ENCODE results near the gene TMEM269. TPM values are rescaled to one million over a fixed set of nuclear protein-coding genes. Genes with fewer than 3 reads are reported as not detected.

Gene TMEM269
- total RNA-seq, 1 donor from 2014 or later = 0.08 TPM

DNA sequence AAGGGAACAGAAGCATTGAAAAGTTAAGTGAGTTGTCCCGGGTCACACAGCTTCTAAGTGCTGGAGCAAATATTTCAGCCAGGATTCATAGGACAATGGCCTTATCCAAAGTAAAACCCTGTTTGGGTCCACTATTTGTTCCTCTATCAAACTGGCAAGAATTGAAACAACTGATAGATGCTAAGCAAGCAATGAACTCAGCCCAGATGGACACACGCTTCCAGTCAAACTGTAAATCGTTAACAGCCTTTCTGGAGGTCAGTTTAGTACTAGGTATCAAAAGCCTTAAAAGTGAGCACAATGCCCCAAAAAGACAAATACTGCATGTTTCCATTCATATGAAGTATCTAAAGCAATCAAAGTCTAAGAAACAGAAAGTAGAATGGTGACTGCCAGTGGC lies 33.2 kb downstream of the TMEM269 start:
- DNase-seq (ENCODE audit: low spot score) (peak; percentile 67), ATAC-seq (peak; percentile 55)

DNA sequence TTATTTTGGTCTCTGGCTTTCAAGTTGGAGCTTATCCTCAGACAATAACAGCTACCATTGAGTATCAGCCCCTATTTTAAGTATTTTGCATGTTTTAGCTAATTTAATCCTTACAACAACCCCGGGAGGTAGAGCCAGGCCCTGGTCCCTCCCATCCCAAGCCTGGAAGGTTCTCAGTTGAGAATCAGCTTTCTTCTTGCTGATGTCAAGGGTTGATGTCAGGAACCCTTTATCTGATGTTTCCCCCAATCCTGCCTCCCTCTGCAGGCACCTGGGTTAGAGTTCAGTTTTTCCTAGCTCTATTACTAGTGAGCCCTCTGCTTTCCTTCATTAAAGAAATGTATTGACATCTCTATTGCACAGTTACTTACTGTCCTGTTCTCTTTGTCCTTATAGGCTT lies 36.0 kb downstream of the TMEM269 start:
- ATAC-seq = no peak
- DNase-seq (ENCODE audit: low spot score) = no peak

DNA sequence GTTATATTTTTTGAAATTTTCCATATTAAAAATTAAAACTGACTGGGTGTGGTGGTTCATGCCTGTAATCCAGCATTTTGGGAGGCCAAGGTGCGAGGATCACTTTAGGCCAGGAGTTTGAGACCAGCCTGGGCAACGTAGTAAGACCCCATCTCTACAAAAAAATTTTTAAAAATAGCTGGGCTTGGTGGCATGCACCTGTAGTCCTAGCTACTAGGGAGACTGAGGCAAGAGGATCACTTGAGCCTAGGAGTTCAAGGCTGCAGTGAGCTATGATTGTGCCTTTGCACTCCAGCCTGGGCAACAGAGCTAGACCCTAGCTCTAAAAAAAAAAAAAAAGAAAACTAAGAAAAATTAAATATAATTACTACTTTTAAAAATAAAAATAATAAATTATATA lies 36.9 kb downstream of the TMEM269 start:
- DNase-seq (ENCODE audit: low spot score) (no peak), ATAC-seq (no peak)

DNA sequence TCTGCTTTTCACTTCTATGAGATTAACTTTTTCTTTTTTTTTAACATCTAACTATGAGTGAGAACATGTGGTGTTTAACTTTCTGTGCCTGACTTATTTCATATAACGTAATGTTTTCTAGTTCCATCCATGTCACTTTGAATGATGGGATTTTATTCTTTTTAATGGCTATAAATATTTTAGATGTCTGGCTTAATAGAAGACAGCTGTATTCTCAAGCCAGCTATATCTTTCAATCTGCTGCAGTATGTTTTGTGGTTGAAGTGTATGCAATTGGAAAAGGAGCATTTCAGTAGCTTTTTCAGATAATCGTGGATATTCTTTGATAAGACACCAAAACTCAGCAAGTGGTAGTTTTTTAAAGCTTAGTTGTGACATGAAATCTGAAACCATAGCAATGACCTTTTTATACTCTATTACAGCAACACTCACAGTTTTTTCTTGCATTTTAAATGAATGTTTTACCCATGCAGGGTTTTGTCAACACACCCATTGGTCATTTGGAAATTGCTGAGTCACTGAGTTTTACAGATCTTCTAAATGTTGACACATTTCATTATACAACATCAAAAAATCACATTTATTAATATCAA lies 38.1 kb downstream of the TMEM269 start:
- DNase-seq (ENCODE audit: low spot score) = no peak
- ATAC-seq = peak; percentile 58

DNA sequence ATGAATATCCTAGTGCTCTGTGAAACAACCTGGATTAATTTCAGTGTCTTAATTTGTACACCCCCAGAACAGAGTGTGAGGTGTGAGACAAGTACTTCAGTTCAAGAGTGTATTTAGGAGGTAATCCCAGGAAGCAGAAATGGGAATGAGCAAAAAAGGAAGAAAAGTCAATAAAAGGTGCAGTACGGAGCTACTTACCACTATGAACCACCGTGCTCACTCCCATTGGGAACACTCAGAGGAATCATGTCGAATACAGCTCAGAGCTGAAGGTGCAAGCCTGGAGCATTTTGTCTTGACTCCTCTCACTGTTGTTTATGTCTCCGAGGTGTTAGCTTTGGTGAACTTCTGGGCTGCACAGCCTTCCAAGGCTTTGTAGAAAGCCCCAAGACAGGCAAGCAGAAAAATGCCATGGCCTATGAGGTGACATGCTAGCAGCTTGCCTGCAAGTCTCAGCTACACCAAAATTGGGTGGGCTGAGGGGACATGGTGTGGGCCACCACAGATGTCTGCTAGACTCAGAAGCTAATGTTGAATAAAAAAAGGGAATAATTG lies 39.8 kb downstream of the TMEM269 start:
- DNase-seq (ENCODE audit: low spot score) = no peak
- ATAC-seq = no peak

DNA sequence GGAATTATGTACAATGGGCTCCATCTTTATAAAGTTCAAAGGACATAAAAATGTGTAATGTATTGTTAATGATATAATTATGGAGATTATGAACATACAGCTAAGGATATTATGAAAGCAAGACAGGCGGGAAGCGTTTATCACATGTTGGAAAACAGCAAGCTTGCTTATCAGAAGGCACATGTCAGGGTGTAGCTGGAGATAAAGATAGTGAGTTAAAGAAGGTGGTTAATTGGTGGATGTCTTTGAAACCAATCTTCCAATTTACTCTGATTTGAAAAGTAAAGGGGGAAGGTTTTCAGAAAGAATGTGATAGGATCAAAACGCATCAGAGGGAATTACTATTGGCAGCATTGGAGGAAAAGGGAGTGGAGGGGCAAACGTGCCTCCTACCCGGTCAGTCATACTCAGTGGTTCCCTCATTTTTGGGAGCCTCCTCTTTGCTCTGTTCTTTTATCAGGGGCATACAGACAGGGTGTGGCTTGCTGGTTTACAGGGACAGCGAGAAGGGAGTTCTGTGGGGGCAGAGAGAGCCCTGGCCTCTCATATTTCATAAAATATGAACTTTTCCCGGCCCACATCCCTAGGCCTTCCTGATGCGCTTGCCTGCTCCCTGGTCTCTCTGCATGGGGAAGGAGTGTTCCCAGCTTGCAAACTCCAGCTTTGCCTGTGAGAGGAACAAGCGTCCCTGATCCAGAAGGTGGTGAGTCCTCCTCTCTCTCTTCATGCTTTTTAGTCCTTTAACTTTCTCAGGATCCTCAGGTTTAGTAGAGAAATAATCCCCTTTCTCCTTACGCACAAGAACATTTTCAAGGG lies 40.5 kb downstream of the TMEM269 start:
- no peak for DNase-seq (ENCODE audit: low spot score)
- no peak for ATAC-seq

DNA sequence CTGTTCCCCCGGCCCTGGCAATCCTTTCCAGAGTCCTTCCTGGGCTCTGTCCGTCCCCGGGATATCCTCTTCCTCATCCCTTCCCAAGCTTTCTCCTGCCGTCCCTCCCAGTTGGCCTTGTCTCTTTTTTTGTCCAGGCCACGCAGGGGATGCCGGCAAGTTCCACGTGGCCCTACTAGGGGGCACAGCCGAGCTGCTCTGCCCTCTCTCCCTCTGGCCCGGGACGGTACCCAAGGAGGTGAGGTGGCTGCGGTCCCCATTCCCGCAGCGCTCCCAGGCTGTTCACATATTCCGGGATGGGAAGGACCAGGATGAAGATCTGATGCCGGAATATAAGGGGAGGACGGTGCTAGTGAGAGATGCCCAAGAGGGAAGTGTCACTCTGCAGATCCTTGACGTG lies 45.8 kb downstream of the TMEM269 start:
- no peak for DNase-seq (ENCODE audit: low spot score)
- no peak for ATAC-seq

DNA sequence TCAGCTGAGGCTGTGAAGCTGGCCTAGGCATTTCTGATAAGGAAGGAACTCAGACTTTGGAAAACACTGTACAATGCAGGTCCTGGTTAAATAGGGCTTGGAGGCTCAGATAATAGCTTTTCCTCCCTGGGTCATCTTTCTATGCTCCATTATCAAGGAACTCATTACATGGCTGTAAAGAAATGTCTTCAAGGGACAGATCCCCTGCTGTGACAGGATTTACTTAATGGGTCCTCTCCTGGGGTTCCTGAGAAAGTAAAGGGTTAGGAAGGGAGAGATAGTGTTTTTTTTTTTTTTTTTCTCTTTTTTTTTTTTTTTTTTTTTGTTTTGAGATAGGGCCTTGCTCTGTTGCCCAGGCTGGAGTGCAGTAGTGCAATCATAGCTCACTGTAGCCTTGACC lies 46.5 kb downstream of the TMEM269 start:
- DNase-seq (ENCODE audit: low spot score) (no peak), ATAC-seq (no peak)

DNA sequence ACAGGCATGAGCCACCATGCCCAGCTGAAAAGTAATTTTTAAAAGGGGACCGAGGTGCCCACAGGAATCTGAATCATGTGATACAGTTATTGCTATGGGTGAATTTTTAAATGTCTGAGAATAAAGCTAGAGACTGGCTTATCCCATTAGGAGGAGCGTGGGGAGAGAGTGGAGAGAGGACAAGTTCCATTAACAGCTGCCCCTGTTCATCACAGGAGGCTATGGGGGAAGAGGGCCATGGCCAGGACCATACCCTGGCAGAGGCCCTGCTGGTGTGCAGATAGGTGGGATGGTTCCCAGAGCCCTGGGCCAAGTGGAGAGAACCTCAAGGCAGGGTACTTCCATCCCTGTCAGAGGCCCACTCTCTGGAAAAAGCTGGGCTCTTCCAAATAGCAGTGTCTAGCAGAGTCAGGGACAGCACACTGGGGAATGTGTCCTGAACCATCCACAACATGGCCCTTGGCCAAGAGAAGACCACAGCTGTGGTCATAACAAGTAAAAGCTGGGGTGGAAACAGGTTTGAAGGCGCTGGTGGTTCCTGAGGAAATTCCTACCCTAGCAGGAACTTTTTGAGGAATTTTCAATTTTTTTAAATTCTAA lies 48.0 kb downstream of the TMEM269 start:
- ATAC-seq (no peak), DNase-seq (ENCODE audit: low spot score) (no peak)

DNA sequence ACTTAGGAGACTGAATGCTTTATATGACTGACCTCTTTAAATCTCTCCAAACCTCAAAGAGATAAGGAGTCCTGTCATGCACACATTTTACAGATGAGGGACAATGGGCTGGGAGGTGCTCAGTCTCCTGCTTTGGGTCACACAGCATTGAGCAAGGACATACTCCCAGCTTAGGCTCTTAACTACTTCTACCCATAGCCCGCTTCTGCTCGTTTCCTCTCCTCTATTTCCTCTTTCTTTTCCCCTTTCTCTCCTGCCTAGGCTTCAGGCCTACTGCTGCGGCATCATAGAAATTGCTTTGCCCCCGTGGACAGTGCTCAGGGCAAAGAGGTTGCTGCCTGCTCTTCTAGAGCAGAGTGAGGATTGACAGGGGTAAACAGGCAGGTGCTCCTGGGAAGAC lies 49.2 kb downstream of the TMEM269 start:
- ATAC-seq (no peak), DNase-seq (ENCODE audit: low spot score) (no peak)

DNA sequence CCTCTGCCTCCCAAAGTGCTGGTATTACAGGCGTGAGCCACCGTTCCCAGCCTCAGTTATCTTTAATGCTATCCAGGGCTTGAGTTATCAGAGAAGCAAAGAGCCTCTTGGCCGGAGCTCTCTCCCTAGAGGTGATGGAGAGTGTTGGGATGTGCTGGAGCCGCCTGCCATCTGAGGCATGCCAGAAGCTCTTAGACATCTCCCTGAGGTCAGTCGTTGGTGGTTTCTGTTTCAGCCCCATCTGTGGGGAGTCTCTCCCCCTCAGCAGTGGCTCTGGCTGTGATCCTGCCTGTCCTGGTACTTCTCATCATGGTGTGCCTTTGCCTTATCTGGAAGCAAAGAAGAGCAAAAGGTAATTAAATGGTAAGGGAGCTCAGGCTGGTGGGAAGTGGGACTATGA lies 50.0 kb downstream of the TMEM269 start:
- no peak for ATAC-seq
- DNase-seq (ENCODE audit: low spot score) = no peak

DNA sequence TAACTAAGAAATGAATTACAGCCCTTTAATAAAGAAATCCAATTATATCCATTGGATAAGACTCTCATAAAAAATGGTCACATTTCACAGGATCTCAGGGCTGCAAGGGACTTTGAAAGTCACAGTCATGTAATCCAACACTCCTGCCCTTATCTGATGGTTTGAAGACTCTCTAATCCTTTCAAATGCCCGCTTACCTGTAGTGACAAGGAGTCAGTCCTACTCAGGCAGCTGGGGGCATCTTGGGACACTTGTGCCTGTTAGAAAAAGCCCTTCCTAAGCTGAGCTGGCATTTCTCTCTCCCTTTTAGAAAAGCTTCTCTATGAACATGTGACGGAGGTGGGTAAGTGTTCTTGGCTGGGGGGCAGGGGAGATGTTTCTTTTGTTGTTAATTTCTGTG lies 50.6 kb downstream of the TMEM269 start:
- no peak for DNase-seq (ENCODE audit: low spot score)
- ATAC-seq = no peak

DNA sequence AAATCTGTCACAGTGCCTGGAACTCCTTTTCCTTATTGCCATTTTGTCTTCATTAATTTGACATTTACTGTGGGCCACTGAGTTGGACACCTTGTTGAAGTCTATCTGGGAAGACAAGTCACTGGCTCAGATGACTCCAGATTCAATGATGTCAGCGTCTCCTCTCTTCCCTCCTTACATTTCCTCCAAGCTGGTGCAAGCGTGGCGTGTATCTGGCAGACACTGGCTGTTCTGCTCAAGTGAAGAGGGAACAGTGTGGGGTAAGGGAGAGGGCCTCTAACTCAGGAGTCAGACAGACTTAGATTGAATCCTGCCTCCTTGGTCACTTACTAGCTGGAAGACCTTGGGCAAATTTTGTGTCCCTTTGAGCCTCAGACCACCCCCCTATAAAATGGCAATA lies 52.9 kb downstream of the TMEM269 start:
- DNase-seq (ENCODE audit: low spot score) (no peak), ATAC-seq (peak; percentile 26)

DNA sequence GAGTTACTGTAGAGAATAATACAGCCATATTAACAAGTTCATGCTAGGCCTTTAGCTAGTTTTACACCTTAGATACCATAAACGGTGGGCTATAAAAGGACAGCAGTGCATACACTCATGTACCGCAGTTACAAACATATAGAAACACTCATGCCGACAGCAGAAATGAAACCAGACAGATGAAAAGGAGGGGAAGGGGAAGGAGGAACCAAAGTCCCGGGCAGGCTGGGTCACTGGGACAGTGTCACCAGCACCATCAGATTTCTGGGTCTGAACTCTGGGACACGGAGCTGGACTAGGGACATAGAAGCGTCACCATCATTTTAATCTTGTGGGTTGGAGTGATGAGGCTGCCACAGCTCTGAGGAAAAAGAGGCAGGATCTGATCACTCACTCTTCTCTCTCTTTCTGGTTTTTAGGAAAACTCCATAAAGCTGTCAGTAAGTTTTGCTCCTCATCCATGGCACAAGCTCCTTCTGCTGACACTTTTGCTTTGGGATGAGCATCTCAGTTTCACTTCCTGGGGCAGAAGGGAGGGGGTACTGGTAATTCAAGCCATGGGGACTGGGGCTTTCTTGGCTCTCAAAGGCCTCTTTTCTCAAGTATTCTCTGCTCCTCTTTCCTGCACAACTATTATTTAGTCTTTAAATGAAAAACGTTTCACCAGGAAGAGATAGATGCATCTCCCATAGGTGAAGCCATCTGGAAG lies 53.8 kb downstream of the TMEM269 start:
- DNase-seq (ENCODE audit: low spot score) = no peak
- ATAC-seq = peak; percentile 34

DNA sequence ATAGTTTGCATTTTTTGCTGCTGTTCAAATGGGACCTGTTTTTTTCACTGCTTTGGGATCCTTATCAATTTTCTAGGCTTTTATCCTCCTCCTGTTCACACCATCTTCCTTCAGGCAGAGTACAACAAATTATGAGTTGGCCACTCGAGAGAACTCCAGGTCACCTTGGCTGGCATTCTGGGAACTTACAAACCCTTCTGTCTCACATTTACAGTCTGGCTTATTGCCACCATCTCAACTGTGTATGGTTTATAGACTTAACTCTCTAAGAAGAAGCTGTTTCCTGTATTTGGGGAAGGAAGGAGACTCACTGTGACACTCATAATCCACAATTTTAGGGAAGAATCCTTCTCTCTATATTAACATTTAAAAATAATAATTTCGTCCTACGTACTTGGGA lies 56.2 kb downstream of the TMEM269 start:
- ATAC-seq (no peak), DNase-seq (ENCODE audit: low spot score) (no peak)

DNA sequence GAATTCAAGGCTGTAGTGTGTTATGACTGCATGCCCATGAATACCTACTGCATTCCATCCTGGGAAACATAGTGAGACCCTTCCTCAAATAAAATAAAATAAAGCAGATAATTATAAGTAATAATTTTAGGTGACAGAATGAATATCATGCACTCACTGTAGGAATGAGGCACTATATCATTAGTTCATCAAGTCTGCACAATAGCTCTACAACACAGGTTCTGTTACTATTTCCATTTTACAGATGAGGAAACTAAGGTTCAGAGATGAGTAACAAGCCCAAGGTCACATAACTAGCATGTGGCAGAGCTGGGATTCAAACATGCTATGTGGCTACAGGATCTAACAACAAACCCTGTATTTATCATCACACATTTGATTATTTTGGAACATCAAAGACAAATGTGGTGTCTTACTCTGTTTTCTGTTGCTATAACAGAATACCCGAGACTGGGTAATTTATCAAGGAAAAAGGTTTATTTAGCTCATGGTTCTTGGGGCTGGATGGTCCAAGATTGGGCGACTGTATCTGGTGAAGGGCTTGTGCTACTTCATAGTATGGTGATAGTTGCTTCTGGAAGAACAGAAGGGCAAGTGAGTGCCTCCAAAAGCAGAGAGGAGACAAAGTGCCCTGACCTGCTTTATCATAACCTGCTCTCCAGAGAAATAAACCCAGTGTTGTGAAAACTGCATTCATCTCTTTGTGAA lies 56.8 kb downstream of the TMEM269 start:
- DNase-seq (ENCODE audit: low spot score) (no peak), ATAC-seq (no peak)

DNA sequence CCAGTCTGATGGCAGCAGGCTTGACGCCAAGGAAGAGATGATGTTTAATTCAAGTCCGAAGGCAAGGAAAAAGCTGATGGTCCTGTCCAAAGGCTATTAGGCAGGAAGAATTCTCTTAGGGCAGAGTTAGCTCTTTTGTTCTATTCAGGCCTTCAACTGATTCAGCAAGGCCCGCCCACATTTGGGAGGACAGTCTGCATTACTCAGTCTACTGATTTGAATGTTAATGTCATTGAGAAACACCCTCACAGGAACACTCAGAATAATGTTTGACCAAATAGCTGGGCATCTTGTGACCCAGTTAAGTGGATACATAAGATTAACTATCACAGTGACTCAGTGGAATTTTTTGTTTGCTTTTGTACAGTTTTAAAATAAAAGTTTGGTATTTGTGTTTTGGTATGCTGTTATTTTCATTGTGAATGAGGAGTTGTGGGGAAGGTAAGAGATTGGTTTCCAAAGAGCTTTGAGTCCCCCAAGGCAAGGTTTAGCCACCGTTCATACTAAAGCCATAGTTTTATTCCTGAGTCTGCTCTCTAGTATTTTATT lies 59.9 kb downstream of the TMEM269 start:
- DNase-seq (ENCODE audit: low spot score) (no peak), ATAC-seq (no peak)

DNA sequence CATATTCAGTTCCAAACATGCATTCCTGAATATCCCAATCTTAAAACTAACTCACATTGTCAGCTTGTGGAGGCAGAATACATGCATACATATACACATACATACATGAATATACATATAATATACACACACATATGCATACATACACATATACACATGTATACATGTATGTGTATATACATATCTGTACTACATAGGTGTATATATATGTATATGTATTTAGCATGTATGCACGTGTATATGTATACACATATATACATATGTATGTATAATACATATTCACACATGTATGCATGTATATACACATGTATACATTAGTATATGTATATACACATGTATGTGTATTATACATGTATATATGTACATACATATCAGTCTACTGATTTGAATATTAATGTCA lies 60.4 kb downstream of the TMEM269 start:
- no peak for ATAC-seq
- DNase-seq (ENCODE audit: low spot score) = no peak

DNA sequence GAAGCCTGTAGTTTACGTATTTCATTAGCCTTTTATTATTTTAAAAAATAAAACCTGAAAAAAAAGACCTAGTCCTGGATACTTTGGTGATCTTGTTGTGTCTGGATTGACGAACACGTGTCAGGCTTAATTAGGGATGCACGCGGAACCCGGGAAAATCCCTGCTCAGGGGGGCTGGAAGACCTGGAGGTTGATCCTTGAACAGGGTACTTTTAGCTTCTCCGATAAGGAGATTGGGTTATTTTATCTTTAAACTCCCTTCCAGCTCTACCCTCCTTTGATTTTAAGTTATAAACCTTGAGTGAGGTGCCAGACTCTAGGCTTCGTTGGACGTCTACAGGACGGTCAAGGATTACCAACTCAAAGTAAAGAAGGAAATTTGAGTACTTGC lies 61.1 kb downstream of the TMEM269 start:
- ATAC-seq = peak; percentile 22
- no peak for DNase-seq (ENCODE audit: low spot score)

DNA sequence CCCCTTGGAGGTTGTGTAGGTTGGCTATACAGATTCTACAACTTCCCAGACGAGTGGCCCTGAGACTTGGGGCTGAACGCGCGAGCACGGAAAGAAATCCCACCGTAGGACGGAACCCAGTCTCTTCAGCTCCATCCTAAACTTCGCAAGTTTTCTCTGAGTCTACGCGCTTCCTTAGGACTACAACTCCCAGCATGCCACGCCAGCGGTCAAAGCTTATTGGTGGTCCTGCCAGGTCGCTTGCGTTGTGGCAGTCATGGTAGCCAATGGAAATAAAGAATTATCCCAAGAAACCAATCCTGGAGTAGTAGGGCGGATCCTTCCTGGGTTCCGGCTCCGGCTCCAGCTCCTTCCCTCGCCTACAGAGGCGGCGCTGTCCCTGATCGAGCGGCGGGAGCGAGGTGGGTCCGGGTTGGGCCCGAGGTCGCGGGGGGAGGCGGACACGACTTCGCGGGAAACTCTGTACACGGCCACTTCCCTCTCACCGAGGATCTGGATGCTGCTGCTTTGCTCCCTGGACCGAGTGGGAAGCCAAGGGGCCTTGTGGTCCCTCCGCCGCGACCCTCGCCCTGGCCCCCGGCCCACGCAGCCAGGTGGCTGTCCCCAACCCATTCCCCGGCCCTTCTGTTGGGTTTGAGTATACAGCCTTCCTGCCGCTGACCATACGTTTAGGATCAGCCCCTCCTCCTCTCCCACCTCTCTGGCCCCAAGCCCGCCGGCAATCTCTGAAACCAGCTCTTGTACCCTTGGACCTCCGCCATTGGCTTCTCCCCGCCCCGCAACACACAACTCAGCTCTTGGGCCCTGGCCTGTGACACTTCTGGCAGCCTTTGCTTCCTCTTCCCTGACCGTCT lies 61.7 kb downstream of the TMEM269 start, which contains the start of gene ZNF691:
Gene ZNF691 (plus strand): TSS at position 357 of the 854 bp plus-strand sequence. CDS start 3,046 bp downstream, outside the sequence.
- ATAC-seq (peak; percentile 96), DNase-seq (ENCODE audit: low spot score) (peak; percentile 94)

Data from left lobe of liver (tissue), 2 donors.